Mesenchymal stem cell (in vitro differentiated cells and primary cell): ENCODE measurements around the gene TMEM11. TPM values are rescaled to one million over a fixed set of nuclear protein-coding genes. Genes with fewer than 3 reads are reported as not detected.

Source experiments
- DNase-seq: peaks from one replicate; pipeline ENCODE4 v3.0.0-alpha.2; 2013
- H2AFZ ChIP-seq: one replicate; pipeline ENCODE4 v1.6.1; 2013; ENCODE audit warnings: low read depth, mild to moderate bottlenecking, control low read depth, inconsistent platforms, low read length, moderate library complexity
- H2AK5ac ChIP-seq: 2 replicates; pipeline ENCODE4 v1.6.1; 2013; ENCODE audit warnings: low read length, moderate library complexity, mild to moderate bottlenecking, inconsistent platforms; ENCODE audit not compliant: severe bottlenecking
- H2BK120ac ChIP-seq: one replicate; pipeline ENCODE4 v1.6.1; 2013; ENCODE audit warnings: low read depth, mild to moderate bottlenecking, inconsistent platforms, low read length, moderate library complexity
- H2BK12ac ChIP-seq, 2 experiments: one replicate each; pipeline ENCODE4 v1.6.1; 2013; ENCODE audit warnings: inconsistent platforms in 2 of 2, low read length in 2 of 2, mild to moderate bottlenecking in 2 of 2, moderate library complexity in 2 of 2, control low read depth in 1 of 2
- H2BK15ac ChIP-seq: one replicate; pipeline ENCODE4 v1.6.1; 2013; ENCODE audit warnings: mild to moderate bottlenecking, low read depth, inconsistent platforms; ENCODE audit not compliant: poor library complexity, severe bottlenecking
- H2BK5ac ChIP-seq: 2 replicates; pipeline ENCODE4 v1.6.1; 2013; ENCODE audit warnings: low read depth, mild to moderate bottlenecking, low read length, control low read depth, inconsistent platforms; ENCODE audit not compliant: poor library complexity, severe bottlenecking
- H3K14ac ChIP-seq, 2 experiments: one replicate each; pipeline ENCODE4 v1.6.1; 2013; ENCODE audit warnings: inconsistent platforms in 2 of 2, low read length in 2 of 2, control low read depth in 1 of 2, mild to moderate bottlenecking in 1 of 2, moderate library complexity in 1 of 2
- H3K18ac ChIP-seq, 2 experiments: one replicate each; pipeline ENCODE4 v1.6.1; 2013; ENCODE audit warnings: inconsistent platforms in 2 of 2, low read length in 2 of 2, control low read depth in 1 of 2, low read depth in 1 of 2, mild to moderate bottlenecking in 1 of 2
- H3K23ac ChIP-seq, 2 experiments: one replicate each; pipeline ENCODE4 v1.6.1; 2013; ENCODE audit warnings: inconsistent platforms in 2 of 2, low read length in 2 of 2, mild to moderate bottlenecking in 2 of 2, moderate library complexity in 2 of 2, control low read depth in 1 of 2
- H3K27ac ChIP-seq: 2 replicates; pipeline ENCODE4 v1.5.1; 2013; ENCODE audit warnings: mild to moderate bottlenecking, moderate library complexity, low read length, control low read depth, inconsistent platforms; ENCODE audit not compliant: poor library complexity, severe bottlenecking
- H3K27me3 ChIP-seq, 2 experiments: 2 replicates each; pipeline versions ENCODE4 v1.6.1 to v1.7.0; 2013; ENCODE audit warnings: low read length in 2 of 2, mild to moderate bottlenecking in 2 of 2, moderate library complexity in 2 of 2, control low read depth in 1 of 2, inconsistent platforms in 1 of 2; ENCODE audit not compliant: control insufficient read depth in 1 of 2, insufficient read depth in 1 of 2
- H3K36me3 ChIP-seq, 2 experiments: 2 replicates each; pipeline versions ENCODE4 v1.6.1 to v1.7.0; 2013; ENCODE audit warnings: low read length in 2 of 2, control low read depth in 1 of 2, inconsistent platforms in 1 of 2, low read depth in 1 of 2, mild to moderate bottlenecking in 1 of 2; ENCODE audit not compliant: insufficient read depth in 2 of 2, control insufficient read depth in 1 of 2
- H3K4ac ChIP-seq, 2 experiments: one replicate each; pipeline ENCODE4 v1.6.1; 2013; ENCODE audit warnings: inconsistent platforms in 2 of 2, low read length in 2 of 2, mild to moderate bottlenecking in 2 of 2, moderate library complexity in 2 of 2, control low read depth in 1 of 2, low read depth in 1 of 2
- H3K4me1 ChIP-seq: 2 replicates; pipeline ENCODE4 v1.6.1; 2013; ENCODE audit warnings: low read depth, low read length, control low read depth; ENCODE audit not compliant: control insufficient read depth, insufficient read depth
- H3K4me2 ChIP-seq: 2 replicates; pipeline ENCODE4 v1.6.1; 2013; ENCODE audit warnings: low read length, mild to moderate bottlenecking, inconsistent platforms; ENCODE audit not compliant: poor library complexity, severe bottlenecking
- H3K4me3 ChIP-seq, 2 experiments: 2 replicates each; pipeline versions ENCODE4 v1.5.1 to v1.7.0; 2013; ENCODE audit warnings: low read length in 2 of 2, mild to moderate bottlenecking in 2 of 2, control low read depth in 1 of 2, low read depth in 1 of 2; ENCODE audit not compliant: insufficient read depth in 1 of 2
- H3K79me1 ChIP-seq: replicated peaks from 2 replicates; pipeline ENCODE4 v1.6.1; 2013; ENCODE audit warnings: mild to moderate bottlenecking, control low read depth, low read length, inconsistent platforms; ENCODE audit not compliant: poor library complexity, severe bottlenecking
- H3K9ac ChIP-seq: 2 replicates; pipeline ENCODE4 v1.7.0; 2013; ENCODE audit warnings: mild to moderate bottlenecking, low read length, moderate library complexity
- H3K9me3 ChIP-seq: 2 replicates; pipeline ENCODE4 v1.7.0; 2013; ENCODE audit warnings: mild to moderate bottlenecking, low read length; ENCODE audit not compliant: control insufficient read depth
- H4K8ac ChIP-seq: one replicate; pipeline ENCODE4 v1.6.1; 2013; ENCODE audit warnings: inconsistent platforms, mild to moderate bottlenecking, low read length, moderate library complexity
- H4K91ac ChIP-seq: one replicate; pipeline ENCODE4 v1.6.1; 2013; ENCODE audit warnings: mild to moderate bottlenecking, low read length, inconsistent platforms
- WGBS: methylation state at CpG from one replicate; pipeline ENCODE4 v1.1.7; 2013; ENCODE audit warnings: mixed read lengths; 5-methylcytosine and 5-hydroxymethylcytosine counted together
- polyA plus RNA-seq, 2 experiments: library from polyadenylated mRNA; stranded (reverse); fragments of 200-250 nt; gene quantifications; one replicate each; pipeline ENCODE4 v1.2.3, GENCODE V29; 2013

TMEM11 gene
- polyA plus RNA-seq (2013, experiment 1 of 2): 25.7 TPM
- polyA plus RNA-seq (2013, experiment 2 of 2): 26.0 TPM

- H3K14ac ChIP-seq: peak within 1 kb of the TSS; percentile 9 to 83
- peak within 1 kb of the TSS; percentile 82 to 88 for H3K18ac ChIP-seq
- H3K36me3 ChIP-seq: peaks cover 16 to 18% of the 10 kb centered on the region in 2 experiments
- no peak within 1 kb of the TSS for H2AK5ac ChIP-seq
- peak within 1 kb of the TSS; percentile 65 for H2BK15ac ChIP-seq
- H3K27me3 ChIP-seq: no peaks in the 10 kb centered on the region
- DNase-seq: peak; percentile 96
- H3K4me1 ChIP-seq: peaks cover 15% of the 10 kb centered on the region
- no peaks in the 10 kb centered on the region for H3K9me3 ChIP-seq
- peak within 1 kb of the TSS; percentile 97 for H3K9ac ChIP-seq
- peaks cover 21% of the 10 kb centered on the region for H3K79me1 ChIP-seq
- H3K4ac ChIP-seq: peak within 1 kb of the TSS; percentile 83 to 96
- peak within 1 kb of the TSS; percentile 81 to 96 for H3K4me3 ChIP-seq
- peak within 1 kb of the TSS in 1 of 2 experiments; percentile 79 for H3K23ac ChIP-seq
- peak within 1 kb of the TSS; percentile 88 for H3K4me2 ChIP-seq
- H4K8ac ChIP-seq: peak within 1 kb of the TSS; percentile 91
- under 1% methylated on average over 53 of the region's 76 CpGs for WGBS
- peak within 1 kb of the TSS; percentile 87 for H2BK5ac ChIP-seq
- peak within 1 kb of the TSS; percentile 83 for H4K91ac ChIP-seq
- peak within 1 kb of the TSS; percentile 49 to 57 for H2BK12ac ChIP-seq
- H2BK120ac ChIP-seq: peak within 1 kb of the TSS; percentile 81
- peak within 1 kb of the TSS; percentile 98 for H3K27ac ChIP-seq
- H2AFZ ChIP-seq: peak within 1 kb of the TSS; percentile 75
Observed at GRCh38 chr17:21214015-21214776, at the start of gene TMEM11. TSS of gene TMEM11 (minus strand) at chr17:21214161. CDS start at chr17:21214152, 9 bp downstream.

- peaks cover 0 to 11% of the 10 kb centered on the region in 2 experiments for H3K27me3 ChIP-seq
- WGBS: 68% methylated on average over 5 of the region's 6 CpGs
- peak; percentile 54 for DNase-seq
Observed at GRCh38 chr17:21263376-21263775, 49.4 kb upstream of the TMEM11 start.

DNA sequence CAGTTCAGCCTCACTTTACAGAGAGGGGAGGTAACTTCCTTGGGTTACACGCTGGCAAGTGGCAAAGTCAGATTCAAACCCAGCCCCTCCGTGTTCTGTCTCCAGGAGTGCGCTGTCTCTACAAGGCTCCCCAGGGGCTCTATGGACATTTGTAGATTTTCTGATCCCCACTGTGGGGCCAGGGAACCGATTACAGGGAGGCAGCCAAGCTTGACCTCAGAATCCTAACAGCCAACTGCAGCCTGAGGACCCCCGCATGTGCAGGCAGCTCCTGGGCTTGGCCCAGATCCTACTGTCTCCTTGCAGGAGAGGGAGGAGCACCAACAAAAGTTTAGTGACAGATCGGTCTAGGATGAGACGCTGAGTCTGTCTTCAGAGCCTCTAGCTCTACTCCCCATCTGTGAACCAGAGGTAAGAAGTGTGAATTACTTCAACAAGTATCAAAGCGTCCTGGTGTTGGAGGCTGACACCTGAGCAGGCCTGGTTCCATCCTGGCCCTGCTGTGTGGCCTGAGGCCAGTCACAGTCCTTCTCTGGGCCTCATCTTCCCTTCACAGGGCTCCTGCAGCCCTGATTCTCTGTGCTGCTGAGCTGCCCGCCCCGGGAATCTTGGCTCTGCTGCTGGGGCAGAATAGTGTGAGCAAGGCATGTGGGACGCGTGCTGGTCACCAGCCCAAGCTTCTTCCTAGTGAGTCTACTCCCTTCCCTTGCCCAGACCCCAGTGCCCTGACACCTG lies 48.5 kb upstream of the TMEM11 start:
- H3K18ac ChIP-seq: no peak overlapping the region
- H2AFZ ChIP-seq: no peak overlapping the region
- 77% methylated on average over 12 of the region's 12 CpGs for WGBS
- no peak overlapping the region for H4K8ac ChIP-seq
- H3K23ac ChIP-seq: no peak overlapping the region
- no peak overlapping the region for H3K4ac ChIP-seq
- peaks cover 0 to 11% of the 10 kb centered on the region in 2 experiments for H3K27me3 ChIP-seq
- no peaks in the 10 kb centered on the region for H3K36me3 ChIP-seq
- H3K27ac ChIP-seq: no peak overlapping the region
- H4K91ac ChIP-seq: no peak overlapping the region
- no peak overlapping the region for H2BK120ac ChIP-seq
- no peaks in the 10 kb centered on the region for H3K9me3 ChIP-seq
- no peak overlapping the region for H3K4me3 ChIP-seq
- H3K14ac ChIP-seq: peak overlapping the region in 1 of 2 experiments; percentile 68
- no peak overlapping the region for H3K9ac ChIP-seq
- DNase-seq: no peak
- no peak overlapping the region for H3K4me2 ChIP-seq
- no peak overlapping the region for H2BK15ac ChIP-seq
- H3K4me1 ChIP-seq: peaks cover 5% of the 10 kb centered on the region
- no peaks in the 10 kb centered on the region for H3K79me1 ChIP-seq
- no peak overlapping the region for H2BK5ac ChIP-seq
- H2AK5ac ChIP-seq: no peak overlapping the region
- H2BK12ac ChIP-seq: no peak overlapping the region

More at GRCh38 chr17:21263376-21263775, 49.4 kb upstream of the TMEM11 start:
- Histone ChIP-seq H2AFZ (no peak overlapping the region), H3K23ac (no peak overlapping the region), H3K27ac (no peak overlapping the region), H3K4me1 (peaks cover 7% of the 10 kb centered on the region), H2BK12ac (no peak overlapping the region), H4K91ac (no peak overlapping the region), H2BK120ac (no peak overlapping the region), H2AK5ac (no peak overlapping the region), H3K9me3 (no peaks in the 10 kb centered on the region), H3K4me3 (no peak overlapping the region), H4K8ac (no peak overlapping the region), H2BK5ac (no peak overlapping the region), H3K79me1 (no peaks in the 10 kb centered on the region), H3K14ac (no peak overlapping the region), H3K9ac (no peak overlapping the region), H3K4me2 (no peak overlapping the region), H3K36me3 (no peaks in the 10 kb centered on the region), H3K4ac (no peak overlapping the region), H2BK15ac (no peak overlapping the region), H3K18ac (no peak overlapping the region)

DNA sequence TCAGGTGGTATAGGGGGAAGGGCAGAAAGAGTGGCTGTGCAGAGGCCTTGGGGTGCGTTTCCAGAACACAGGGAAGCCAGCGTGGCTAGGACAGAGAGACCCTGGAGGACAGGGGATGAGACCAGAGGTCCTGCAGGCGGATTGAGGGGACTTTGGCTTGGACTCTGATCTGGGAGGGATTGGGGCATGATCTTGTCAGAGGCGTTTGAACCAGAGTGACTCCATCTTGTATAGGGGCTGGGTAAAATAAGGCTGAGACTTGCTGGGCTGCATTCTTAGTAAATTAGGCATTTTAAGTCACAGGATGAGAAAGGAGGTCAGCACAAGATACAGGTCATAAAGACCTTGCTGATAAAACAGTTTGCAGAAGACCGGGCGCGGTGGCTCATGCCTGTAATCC lies 44.6 kb upstream of the TMEM11 start:
- peaks cover 7% of the 10 kb centered on the region for H3K4me1 ChIP-seq
- no peak overlapping the region for H3K27ac ChIP-seq
- H2BK120ac ChIP-seq: no peak overlapping the region
- H3K18ac ChIP-seq: no peak overlapping the region
- no peaks in the 10 kb centered on the region for H3K79me1 ChIP-seq
- no peaks in the 10 kb centered on the region for H3K9me3 ChIP-seq
- H3K4ac ChIP-seq: no peak overlapping the region
- H3K27me3 ChIP-seq: peaks cover 0 to 6% of the 10 kb centered on the region in 2 experiments
- H2AK5ac ChIP-seq: no peak overlapping the region
- no peak overlapping the region for H4K91ac ChIP-seq
- no peak overlapping the region for H4K8ac ChIP-seq
- H2BK15ac ChIP-seq: no peak overlapping the region
- no peak overlapping the region for H2BK12ac ChIP-seq
- H3K14ac ChIP-seq: no peak overlapping the region
- H2AFZ ChIP-seq: no peak overlapping the region
- 88% methylated on average over 7 of the region's 7 CpGs for WGBS
- no peaks in the 10 kb centered on the region for H3K36me3 ChIP-seq
- no peak overlapping the region for H3K4me2 ChIP-seq
- H2BK5ac ChIP-seq: no peak overlapping the region
- H3K9ac ChIP-seq: no peak overlapping the region
- H3K23ac ChIP-seq: no peak overlapping the region
- no peak for DNase-seq
- no peak overlapping the region for H3K4me3 ChIP-seq
